GM19240 (cell line): ENCODE data around the gene DMKN.
"Not testable (repeated sequence)": the region's sequence is repeated elsewhere in the genome, so short reads cannot be mapped to it uniquely, and the experiment has no call there.

ENCODE experiments used
- DNase-seq: peaks from one replicate; pipeline ENCODE4 v3.0.0; 2011; ENCODE audit warnings: low spot score; ENCODE audit not compliant: insufficient read length

Gene DMKN

DNA sequence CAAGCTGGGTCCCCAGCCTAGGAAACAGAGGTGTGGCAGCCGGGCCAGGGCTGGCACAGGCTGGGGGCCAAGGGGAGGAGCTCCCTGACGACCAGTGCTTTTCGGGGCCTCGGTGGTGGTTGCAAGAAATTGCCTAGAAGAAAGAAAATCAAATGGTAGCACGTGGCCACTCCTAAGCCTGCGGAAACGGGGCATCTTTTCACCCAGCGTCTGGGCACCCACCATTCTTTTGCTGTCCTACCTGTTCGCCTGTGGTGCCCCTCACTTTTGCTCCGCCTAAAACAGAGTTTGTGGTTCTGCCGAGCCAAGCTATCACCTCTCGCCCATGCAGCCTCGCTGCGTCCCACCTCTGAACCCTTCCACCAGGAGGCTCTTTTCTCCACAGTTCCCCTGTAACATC lies 16.0 kb downstream of the DMKN start:
- no peak for DNase-seq

DNA sequence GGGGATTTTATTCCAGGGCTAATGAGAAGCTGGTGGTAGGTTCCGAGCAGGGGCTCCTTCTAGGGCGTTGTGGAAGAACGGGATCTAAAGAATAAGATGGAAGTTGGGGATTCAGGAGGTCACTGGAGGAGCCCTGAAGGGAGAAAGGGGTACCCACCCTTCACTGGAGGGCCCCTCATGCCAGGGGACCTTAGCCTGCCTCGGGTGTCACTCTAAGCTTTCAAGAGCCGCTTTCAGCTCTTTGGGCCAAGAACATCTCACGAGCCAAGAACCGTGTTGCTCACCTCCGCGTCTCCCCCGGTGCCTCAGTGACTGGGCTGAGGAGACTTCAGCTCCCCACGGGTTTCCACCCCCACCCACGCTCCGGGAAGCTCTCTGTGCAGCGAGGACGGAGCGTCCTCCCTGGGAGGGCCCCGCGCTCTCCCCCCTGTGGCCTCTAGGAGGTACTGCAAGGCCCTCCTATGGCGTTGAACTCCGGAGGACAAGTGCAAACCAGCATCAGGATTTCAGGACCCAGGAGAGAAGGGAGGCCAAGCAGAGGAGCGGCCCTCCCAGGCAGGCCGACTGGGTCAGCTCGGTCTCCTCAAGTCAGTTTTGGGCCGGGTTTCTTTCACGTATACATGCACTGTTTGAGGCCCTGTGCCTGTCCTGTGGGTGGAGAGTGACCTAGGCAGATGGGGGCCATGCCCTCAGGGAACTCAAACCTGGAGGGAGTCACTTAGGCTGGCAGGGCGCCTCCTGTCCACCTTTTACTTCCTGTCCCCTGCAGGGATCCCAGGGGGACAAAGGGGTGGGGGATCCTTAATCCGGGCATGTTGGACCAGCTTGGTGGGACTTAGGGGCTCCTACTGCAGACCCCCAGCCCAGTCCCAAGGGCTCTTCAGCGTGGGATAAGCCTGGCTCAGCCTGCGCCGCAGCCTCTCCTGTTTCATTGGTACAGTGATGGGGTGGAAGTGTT lies 18.1 kb downstream of the DMKN start:
- peak; percentile 88 for DNase-seq

DNA sequence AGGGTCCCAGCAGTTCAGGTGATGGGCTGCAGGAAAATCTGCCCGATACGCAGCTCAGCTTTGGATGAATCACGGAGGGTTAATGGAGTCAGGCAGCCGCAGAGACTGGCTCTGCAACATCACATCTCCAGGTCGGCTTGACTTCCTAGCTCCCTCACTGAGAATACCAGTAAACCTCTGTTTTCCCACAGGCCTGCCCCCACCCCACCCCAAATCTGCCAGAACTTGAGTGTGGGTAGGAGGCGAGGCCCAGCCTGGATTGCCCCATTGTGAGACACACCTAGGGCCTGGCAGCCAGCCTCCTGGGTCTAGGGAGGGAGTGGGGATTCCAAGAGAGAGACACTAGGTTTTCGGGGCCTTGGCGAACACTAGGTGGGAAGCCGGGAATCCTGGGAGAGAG lies 19.5 kb downstream of the DMKN start:
- DNase-seq: no peak

DNA sequence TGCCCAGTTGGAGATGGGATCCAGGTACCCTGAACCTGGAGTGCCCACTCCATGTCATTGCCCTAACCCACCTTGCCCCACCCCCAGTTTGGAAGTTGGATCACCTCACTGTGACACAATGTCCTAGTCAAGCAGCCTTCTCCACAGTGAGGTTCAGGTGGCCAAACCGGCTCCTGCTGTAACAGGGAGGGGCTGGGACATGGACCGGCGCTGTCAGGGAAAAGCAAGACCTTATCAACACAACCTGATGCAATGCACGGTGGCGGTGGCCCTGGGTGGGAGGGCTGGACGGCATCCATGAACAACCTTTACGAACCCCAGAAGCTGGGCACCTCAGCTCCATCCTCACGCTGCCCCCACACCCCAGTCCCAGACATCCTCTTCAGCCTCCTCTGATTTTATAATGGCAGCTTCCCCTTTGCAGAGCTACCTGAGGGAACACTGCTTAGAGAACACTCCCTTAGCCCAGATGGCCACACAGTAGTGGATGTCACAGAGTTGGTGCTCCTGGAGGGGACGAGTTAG lies 21.6 kb downstream of the DMKN start:
- no peak for DNase-seq

DNA sequence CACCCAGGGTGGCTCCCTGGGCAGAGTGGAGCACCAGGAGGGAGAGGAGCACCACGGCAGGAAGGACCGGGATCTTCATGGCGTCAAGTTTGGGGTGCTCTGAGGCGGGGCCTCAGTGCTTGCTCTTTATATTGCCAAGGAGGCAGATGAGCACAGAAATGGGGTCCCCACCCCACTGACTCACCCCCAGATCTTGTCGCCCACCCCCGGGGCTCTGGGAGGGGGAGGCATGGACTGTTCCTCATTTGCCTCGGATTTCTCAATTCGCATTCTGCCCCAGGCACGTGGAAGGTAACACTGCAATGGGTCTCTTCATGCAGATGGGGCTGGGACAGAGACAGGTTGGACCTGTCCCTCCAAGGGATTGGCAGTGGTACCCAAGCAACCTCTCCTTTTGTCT lies 23.1 kb downstream of the DMKN start, which contains the start of gene KRTDAP:
KRTDAP (minus strand) TSS at position 101 of the 400 bp plus-strand sequence; CDS start at position 79, 22 bp downstream.
- no peak for DNase-seq

DNA sequence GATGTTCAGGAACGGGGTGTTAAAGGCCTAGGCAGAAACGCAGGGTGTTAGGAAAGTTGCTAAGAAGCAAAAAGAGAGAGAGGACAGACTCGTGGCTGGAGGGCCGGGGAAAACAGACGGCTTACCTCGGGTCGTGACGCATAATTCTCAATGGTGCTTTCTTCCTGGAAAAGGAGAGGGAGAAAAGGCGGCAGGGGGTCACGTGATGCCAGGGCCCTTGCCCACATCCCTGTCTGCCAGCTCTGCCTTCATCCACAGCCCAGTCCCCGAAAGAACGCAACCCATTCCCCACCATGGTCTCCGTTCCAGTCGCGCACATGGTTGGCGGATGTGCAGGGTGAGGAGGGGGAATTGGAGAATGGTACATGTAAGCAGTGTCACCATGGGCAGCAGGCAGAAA lies 24.8 kb downstream of the DMKN start:
- no peak for DNase-seq

DNA sequence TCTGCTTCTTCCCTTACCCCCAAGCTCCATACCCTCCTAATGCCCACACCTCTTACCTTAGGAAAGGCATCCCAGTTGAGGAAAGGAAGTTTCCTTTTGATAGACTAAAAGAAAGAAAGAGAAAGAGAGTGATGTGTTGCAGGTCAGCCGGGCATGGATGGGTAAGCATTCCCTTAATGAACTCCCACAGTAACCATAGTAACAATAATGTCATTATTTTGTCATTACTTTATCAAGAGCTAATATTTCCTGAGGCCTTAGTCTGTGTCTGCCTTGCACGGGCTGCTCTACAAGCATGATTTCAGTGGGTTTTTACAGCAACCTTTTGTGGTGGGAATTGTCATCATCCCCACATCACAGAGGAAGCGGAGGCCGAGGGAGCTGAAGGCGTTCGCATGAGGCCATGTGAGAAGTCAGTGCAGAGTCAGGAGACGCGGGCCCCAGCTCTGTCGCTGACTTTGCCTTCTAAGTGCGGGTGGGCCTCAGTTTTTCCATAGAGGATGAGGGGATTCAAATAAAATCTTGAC lies 25.7 kb downstream of the DMKN start:
- no peak for DNase-seq

DNA sequence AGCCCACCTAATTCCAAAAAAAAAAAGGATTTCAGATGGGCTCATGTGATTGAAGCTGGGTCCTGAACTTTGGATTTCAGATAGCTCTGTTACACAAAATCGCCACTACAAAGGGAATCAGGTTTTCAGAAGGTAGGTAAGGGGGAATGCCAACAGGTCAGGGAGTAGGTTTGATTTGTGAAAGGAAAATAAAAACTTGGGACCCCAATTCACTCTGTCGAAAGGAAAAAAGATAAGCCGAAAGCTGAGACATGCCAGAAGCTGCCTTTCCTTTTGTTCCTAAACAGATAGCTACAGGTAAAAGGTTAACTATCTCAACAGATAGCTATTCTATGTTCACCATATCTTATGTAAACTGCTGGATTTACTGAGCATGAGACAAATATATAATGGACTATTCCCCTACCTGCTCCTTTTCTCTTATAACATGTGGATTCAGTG lies 27.2 kb downstream of the DMKN start:
- no peak for DNase-seq

DNA sequence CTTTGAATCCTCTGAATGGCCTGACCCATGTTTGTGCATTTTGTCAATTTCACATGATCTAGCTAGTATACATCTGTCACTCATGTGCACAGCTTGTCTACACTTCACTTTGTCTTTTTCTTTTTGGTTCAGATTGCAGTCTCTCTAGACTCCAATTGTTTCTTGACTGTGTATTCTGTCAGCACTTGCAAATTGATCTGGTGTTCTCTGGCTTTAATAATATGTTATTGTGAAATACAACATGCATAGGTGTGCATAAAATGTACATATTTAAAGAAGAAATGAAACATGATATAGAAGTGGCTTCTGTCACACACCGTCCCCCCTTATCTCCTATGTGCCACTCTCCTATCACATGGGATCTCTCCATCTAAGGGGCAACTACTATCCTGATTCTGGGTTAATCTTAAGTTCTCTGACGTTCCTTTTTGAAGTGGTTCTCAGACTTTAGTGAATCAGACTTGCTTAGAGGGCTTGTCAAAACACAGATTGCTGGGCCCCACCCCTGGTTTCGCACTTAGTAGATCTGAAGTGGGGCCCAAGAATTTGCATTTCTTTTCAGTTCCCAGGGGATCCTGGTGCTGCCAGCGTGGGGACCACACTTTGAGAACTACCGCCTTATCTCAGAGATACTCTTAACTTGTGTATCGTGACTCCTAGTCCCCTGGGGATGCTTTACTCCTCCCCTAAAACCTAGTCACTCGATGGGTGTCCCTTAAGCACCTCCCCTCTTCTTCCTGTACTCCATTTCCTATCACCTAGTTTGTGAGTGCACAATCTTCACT lies 29.0 kb downstream of the DMKN start:
- peak; percentile 73 for DNase-seq

DNA sequence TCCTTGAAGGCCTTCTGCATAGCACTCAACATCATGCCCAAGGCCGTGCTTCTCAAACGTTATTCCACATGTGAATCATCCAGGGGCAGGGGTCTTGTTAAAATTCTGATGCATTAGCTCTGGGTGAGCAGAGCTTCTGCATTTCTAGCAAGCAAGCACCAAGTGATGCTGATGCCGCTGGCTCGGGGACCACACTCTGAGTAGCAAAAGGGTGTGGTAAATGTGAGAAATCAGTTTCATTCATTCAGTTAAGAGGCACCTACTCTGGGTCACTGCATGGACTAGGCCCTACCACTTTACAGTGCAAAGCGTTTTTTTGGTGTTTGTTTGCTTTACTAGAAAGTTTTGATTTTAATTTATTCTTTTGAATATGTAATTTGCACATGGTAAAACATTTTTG lies 30.4 kb downstream of the DMKN start:
- no peak for DNase-seq

DNA sequence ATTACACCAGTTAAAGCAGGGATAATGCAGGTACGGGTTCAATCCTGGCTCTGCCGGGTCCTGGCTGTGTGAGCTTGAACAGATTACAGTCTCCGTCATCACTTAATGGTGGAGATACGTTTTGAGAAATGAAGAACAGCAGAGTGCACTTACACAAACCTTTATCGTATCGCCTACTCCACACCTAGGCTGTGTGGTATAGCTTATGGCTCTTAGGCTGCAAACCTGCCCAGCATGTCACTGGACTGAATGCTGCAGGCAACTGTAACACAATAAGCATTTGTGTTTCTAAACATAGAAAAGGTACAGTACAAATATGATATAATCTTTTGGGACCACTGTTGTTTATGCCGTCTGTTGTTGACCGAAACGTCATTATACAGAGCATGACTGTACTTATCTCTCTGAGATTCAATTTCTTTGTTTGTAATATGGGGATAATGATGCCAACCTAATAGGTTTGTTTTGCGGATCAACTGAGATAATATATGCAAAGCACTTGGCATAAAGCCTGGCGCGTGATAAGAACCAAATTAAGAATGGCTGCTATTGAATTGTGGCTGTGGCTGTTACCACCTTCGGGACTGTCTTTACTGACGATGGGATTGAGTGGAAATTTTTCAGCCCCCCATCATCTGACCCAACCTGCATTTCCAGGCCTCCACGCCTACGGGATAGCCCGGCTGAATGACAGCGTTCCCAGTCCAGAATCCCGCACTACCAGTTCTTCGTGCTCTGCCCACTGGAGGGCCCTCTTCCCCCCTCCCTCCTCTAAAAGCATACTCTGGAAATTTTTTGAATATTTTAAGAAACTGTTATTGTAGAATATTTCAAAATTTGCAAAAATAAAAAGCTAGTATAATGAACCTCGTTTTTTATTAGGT lies 34.4 kb downstream of the DMKN start:
- no peak for DNase-seq

DNA sequence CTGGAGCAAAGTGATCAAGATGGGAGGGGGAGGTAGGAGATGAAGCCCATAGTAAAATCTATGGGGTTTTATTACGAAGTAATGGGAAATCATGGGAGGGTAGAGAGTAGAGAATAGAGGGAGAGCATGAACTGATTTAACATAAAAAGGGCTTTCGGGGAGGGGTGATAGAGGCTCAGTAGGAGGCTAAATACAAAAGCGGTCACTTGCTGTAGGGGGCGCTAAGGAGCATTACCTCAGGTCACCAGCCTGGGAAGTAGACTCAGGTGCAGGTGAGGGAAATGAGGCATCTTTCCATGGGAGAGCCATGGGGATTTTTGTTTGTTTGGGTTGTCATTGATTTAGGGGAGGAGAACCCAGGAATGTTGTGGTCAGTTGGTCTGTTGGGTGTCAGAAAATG lies 37.3 kb downstream of the DMKN start:
- no peak for DNase-seq

DNA sequence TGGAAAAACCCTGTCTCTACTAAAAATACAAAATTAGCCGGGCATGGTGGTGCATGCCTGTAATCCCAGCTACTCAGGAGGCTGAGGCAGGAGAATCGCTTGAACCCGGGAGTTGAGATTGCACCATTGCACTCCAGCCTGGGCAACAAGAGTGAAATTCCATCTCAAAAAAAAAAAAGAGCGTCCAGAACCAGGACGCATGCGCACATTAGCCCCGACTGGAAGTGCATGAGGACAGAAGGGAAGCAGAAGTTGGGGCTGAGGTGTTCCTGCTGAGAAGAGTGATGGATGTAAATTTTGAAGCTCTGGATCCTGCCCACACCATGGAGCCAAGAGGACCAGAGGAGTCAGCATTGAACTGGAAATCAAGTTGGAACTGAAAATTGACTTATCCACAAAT lies 38.9 kb downstream of the DMKN start:
- DNase-seq: not testable (repeated sequence)

DNA sequence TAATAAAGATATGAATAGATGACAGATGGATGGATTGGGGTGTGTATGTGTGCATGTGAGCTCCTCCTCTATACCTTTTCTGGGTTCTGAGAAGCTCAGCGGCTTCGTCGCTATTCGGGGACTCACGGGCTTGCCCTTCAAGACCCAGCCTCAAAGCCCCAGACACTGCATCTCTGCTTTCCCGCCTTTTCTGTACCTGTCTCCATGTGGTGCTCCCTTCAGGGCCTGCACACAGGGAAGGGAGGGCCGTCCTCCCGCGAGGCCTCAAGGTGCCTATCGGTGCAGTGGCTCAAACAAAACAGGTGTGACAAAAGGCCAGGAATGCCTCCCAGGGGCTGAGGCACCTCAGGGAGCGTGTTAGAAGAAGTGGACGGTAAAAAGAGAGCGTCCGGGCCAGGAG lies 39.3 kb downstream of the DMKN start:
- DNase-seq: no peak

DNA sequence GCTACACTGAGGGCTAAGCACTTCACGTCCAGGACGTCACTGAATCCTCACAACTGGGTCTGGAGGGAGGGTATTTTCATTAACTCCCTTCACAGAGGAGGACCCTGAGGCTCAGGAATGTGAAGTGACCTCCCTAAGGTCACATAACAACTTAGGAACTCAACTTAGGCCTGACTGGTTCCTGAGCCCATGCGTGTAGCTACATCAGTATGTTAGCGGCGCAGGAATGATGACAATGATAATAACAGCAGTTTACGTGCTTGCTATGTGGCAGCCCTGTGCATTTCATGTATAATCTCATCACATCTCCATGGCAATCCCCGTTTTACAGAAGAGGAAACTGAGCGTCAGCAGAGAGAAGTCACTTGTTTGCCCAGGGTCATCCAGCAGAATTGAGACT lies 41.5 kb downstream of the DMKN start:
- DNase-seq: no peak

DNA sequence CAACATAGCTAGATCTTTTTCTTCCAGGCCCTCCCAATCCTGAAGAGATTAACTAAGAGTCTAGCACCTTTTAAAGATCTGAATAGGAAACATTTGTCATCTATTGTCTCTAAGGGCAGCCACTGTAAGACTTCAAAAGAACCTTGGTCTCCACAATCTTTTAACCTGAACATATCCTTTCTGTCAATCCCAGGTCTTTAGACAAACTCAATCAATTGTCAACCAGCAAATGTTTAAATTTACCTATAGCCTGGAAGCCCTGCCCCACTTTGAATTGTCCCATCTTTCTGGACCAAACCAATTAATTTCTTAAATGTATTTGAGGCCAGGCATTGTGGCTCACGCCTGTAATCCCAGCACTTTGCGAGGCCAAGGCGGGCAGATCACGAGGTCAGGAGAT lies 42.4 kb downstream of the DMKN start:
- DNase-seq: not testable (repeated sequence)

DNA sequence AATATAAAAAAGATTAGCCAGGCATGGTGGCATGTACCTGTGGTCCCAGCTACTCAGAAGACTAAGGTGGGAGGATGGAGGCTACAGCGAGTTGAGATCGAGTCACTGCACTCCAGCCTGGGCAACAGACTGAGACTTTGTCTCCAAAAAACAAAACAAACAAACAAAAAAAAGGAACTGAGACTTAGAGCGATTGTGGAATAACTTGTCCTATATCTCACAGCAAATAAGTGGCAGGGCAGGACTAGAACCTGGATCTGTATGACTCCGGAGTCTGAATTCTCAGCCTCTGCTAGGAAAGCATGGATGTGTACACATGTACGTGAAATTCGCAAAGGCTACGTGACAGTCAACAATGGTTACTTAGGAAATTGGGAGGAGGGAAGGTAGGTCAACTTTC lies 43.3 kb downstream of the DMKN start:
- DNase-seq: no peak

DNA sequence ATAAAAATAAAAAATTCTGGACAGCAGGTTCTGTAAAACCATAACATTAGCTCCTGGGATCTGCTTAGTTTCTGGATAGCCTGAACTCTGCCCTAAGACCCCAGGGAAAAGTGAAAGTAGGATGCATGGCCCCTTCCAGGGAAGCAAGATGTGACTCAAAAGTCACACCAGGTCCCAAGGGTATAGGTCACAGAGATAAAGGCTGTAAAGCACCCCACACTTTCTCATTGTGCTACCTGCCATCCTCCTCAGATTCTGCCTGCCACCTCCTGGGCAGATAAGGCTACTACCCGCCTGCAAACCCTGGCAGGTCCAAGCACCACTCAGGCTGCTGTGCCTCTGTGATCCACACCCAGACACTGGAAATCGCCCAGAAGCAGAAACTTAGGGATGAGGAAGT lies 44.8 kb downstream of the DMKN start:
- peak; percentile 69 for DNase-seq

DNA sequence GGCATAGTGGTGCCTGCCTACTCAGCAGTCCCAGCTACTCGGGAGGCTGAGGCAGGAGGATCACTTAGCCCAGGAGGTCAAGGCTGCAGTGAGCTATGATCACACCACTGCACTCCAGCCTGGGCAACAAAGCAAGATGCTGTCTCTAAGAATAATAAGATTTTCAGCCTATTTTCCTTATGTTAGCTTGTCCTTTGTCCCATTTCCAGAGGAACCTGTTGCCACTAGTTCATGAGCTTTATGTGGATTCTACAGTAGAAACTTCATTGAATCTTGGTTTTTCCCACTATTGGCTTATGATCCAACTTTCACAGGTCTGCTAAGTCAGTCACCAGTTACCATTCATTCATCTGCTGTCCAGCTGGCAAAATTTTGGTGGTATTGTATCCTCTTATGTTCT lies 47.2 kb downstream of the DMKN start:
- DNase-seq: no peak

DNA sequence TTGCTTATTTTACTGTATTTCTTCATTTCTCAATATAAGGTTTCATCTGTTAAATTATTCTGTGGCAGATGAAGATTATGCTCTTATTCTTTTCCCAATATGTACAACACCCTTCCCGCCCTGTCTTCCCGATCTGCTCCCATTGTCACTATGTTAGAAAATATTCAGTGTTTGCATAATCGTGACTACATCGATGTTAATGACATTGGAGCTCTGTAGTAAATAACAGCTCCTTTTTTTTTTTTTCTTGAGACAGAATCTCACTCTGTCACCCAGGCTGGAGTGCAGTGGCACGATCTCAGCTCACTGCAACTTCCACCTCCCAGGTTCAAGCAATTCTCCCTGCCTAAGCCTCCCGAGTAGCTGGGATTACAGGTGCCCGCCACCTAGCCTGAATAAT lies 50.5 kb downstream of the DMKN start:
- DNase-seq: not testable (repeated sequence)

DNA sequence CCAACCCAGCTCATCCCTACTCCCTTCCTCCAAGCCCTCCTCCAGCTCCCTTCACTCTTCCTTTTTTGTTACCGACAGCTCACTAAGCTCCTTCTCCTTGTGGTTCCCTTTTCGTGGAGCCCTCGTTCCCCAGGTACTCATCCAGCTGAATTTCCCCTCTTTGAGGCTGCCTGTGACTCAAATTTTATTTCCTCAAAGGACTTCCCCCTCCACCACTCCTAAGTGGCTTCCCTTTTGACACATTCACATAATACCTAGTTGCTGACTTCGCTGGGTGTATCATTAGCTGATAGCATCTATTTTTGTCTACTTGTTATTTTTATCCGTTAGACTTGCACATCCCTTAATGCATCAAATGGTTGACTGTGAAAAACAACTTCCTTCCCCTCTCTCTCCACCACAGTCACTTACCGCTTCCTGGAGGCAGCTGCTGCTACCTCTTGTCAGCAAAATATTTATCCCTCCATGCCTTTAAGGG lies 50.9 kb downstream of the DMKN start:
- no peak for DNase-seq
